Gastrocnemius medialis (tissue), 4 donors: Measurements from ENCODE around the gene RYR1. TPM values are rescaled to one million over a fixed set of nuclear protein-coding genes. Genes with fewer than 3 reads are reported as not detected.

Source experiments
- ATAC-seq, 2 donors: fragments of 150-250 bp; one replicate each; pipeline ENCODE4 v1.9.1; 2016
- DNase-seq, 2 donors: peaks; one replicate each; pipeline ENCODE4 v3.0.0-alpha.2; 2019
- H3K27ac ChIP-seq, 4 donors: fragments of 200-600 bp; sonication (generic); 1 replicate in 1 of 4; 2 replicates in 3 of 4; pipeline ENCODE4 v1.5.1; 2016 to 2018; ENCODE audit warnings: mild to moderate bottlenecking in 2 of 4, moderate library complexity in 1 of 4
- H3K27me3 ChIP-seq, 3 donors: fragments of 200-600 bp; sonication (generic) in 2 of 3; 1 replicate in 1 of 3; 2 replicates in 2 of 3; pipeline versions ENCODE4 v1.5.1 to v1.6.0; 2016 to 2019; ENCODE audit warnings: mild to moderate bottlenecking in 1 of 3, moderate library complexity in 1 of 3
- H3K36me3 ChIP-seq, 2 donors: fragments of 200-600 bp; sonication (generic) in 1 of 2; one replicate each; pipeline ENCODE4 v1.5.1; 2017 to 2018
- H3K4me1 ChIP-seq, 2 donors: fragments of 200-600 bp; sonication (generic) in 1 of 2; one replicate each; pipeline ENCODE4 v1.5.1; 2016 to 2017; ENCODE audit warnings: mild to moderate bottlenecking in 2 of 2
- H3K4me3 ChIP-seq, 4 donors: fragments of 200-600 bp; sonication (generic) in 3 of 4; 1 replicate in 1 of 4; 2 replicates in 3 of 4; pipeline ENCODE4 v1.5.1; 2016 to 2019; ENCODE audit warnings: mild to moderate bottlenecking in 2 of 4
- H3K9me3 ChIP-seq, 3 donors: fragments of 200-600 bp; sonication (generic) in 2 of 3; 1 replicate in 1 of 3; 2 replicates in 2 of 3; pipeline ENCODE4 v1.5.1; 2016 to 2019
- POLR2A ChIP-seq, 2 donors: fragments of 450-650 bp; IDR thresholded peaks; one replicate each; pipeline ENCODE4 v1.6.1; 2017; ENCODE audit warnings: antibody characterized with exemption in 2 of 2, mild to moderate bottlenecking in 2 of 2, moderate library complexity in 2 of 2
- in situ Hi-C, 4 donors: fragments of 200-750 bp; cut with MboI; loops; one replicate each; pipeline versions ENCODE4 v1.15.0 to v1.8.0; 2017; ENCODE audit warnings: low sequenced_read_pairs in 4 of 4
- intact Hi-C: fragments of 100-400 bp; cut with DNase I; formaldehyde crosslinking; loops from one replicate; pipeline ENCODE4 v1.15.1; 2023; ENCODE audit warnings: low total_unique reads
- total RNA-seq, 4 donors: library from RNA; depleted of rRNA; stranded (reverse); fragments of >200 nt; gene quantifications; one replicate each; pipeline versions ENCODE4 v1.1.0 to v1.2.3, GENCODE V29; 2016
- TF ChIP-seq, protein P1 (sequence below), 5 experiments: fragments of 450-650 bp in 3 of 5; fragments of 200-600 bp in 2 of 5; sonication (generic) in 2 of 5; IDR thresholded peaks in 4 of 5; conservative IDR thresholded peaks in 1 of 5; 1 replicate in 4 of 5; 2 replicates in 1 of 5; pipeline ENCODE4 v1.5.1; 2016 to 2019; ENCODE audit warnings: antibody characterized with exemption in 5 of 5, mild to moderate bottlenecking in 3 of 5, moderate library complexity in 3 of 5

The RYR1 gene
- total RNA-seq, 4 donors from 2014 or later: 607 to 831 (median 724) TPM

DNA sequence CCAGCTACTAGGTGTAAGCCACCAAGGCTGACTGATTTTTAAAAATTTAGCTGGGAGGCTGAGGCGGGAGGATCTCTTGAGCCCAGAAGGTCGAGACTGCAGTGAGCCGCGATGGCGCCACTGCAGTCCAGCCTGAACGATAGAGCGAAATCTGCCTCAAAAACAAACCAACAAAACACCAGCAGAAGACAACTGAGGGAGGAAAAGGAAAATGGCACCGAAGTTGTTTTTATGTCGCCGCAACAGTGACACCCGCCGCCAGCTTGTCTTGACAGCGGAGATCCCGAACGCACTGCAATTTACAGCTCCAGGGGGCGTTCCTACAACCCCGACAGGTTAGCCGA, 30.9 kb upstream of the RYR1 start:
- TF ChIP-seq, protein P1, sequence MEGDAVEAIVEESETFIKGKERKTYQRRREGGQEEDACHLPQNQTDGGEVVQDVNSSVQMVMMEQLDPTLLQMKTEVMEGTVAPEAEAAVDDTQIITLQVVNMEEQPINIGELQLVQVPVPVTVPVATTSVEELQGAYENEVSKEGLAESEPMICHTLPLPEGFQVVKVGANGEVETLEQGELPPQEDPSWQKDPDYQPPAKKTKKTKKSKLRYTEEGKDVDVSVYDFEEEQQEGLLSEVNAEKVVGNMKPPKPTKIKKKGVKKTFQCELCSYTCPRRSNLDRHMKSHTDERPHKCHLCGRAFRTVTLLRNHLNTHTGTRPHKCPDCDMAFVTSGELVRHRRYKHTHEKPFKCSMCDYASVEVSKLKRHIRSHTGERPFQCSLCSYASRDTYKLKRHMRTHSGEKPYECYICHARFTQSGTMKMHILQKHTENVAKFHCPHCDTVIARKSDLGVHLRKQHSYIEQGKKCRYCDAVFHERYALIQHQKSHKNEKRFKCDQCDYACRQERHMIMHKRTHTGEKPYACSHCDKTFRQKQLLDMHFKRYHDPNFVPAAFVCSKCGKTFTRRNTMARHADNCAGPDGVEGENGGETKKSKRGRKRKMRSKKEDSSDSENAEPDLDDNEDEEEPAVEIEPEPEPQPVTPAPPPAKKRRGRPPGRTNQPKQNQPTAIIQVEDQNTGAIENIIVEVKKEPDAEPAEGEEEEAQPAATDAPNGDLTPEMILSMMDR (IDR thresholded peaks at IDR 0.05 in 4 of 5, conservative IDR thresholded peaks at IDR 0.05 in 1 of 5): no peak
- TF ChIP-seq POLR2A (IDR thresholded peaks at IDR 0.05): peak in 1 of 2 donors; percentile 26
- H3K27ac ChIP-seq: peak overlapping the region in 1 of 4 donors; percentile 46
- peaks cover 17 to 22% (median 18%) of the 10 kb centered on the region in 3 donors for H3K27me3 ChIP-seq
- no peaks in the 10 kb centered on the region for H3K9me3 ChIP-seq
- no peaks in the 10 kb centered on the region for H3K36me3 ChIP-seq
- H3K4me1 ChIP-seq: peaks cover 0 to 9% of the 10 kb centered on the region in 2 donors
- intact Hi-C loops (loop anchor here (5.0 to 10.0 kb wide), 3 partner anchors 52 to 530 kb away; partner anchors contain the start of genes EIF3K, MAP4K1, MRPS12 and SARS2), in situ Hi-C loops (loop anchor here in 3 of 4 donors (10.0 kb wide), 2 partner anchors 232 to 522 kb away; no protein-coding TSS in a partner anchor)
- H3K4me3 ChIP-seq: peak overlapping the region; percentile 68 to 94 (median 72)
- no peak for DNase-seq
- no peak for ATAC-seq

DNA sequence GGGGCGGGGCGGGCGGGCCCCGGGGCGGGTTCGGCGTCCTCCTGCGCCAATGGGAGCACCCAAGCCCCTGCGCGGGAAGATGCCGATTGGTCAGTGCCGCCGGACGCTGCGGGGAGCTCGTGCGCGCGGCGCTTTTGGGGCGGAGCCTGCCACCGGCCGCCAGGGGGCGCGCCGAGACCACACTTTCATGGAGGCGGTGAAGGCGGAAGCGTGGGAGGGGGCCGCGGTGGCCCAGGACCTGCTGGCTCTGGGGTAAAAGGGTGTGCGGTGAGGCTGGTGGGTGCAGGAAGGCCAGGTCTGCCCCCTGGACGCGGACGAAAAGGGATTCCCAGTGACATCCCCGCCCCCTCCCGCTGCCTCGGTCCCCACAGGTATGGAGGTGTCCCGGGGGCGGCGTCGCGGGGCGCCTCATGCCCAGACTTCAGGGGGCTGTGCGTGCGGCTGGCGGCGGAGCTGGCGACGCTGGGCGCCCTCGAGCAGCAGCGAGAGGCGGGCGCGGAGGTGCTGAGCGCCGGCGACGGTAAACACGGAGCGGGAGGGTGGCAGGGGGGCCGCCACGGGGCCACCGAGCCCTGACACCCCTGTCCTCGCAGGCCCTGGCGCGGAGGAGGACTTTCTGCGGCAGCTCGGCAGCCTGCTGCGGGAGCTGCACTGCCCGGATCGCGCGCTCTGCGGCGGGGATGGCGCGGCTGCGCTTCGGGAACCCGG, 30.4 kb upstream of the RYR1 start, which contains the start of gene FAM98C:
Gene FAM98C, plus strand, starts transcription at position 127 of the 708 bp plus-strand sequence. Its CDS starts 61 bp downstream, at position 188.
- Histone ChIP-seq H3K27me3 (peaks cover 12 to 19% (median 14%) of the 10 kb centered on the region in 3 donors), H3K9me3 (no peaks in the 10 kb centered on the region), H3K4me1 (peaks cover 0 to 9% of the 10 kb centered on the region in 2 donors), H3K4me3 (peak within 1 kb of the TSS; percentile 68 to 94 (median 72)), H3K36me3 (no peaks in the 10 kb centered on the region), H3K27ac (peak within 1 kb of the TSS; percentile 65 to 76 (median 70))
- ATAC-seq: peak; percentile 93 to 95
- in situ Hi-C loops (loop anchor here in 3 of 4 donors (10.0 kb wide), 2 partner anchors 232 to 522 kb away; no protein-coding TSS in a partner anchor), intact Hi-C loops (loop anchor here (1.0 to 10.0 kb wide), 4 partner anchors 52 to 529 kb away; partner anchors contain the start of genes EIF3K, MAP4K1, MRPS12 and SARS2)
- peak; percentile 1 to 11 for TF ChIP-seq POLR2A (IDR thresholded peaks at IDR 0.05)
- TF ChIP-seq, protein P1 (IDR thresholded peaks at IDR 0.05 in 4 of 5, conservative IDR thresholded peaks at IDR 0.05 in 1 of 5): peak; percentile 97 to 100 (median 99)
- peak; percentile 93 to 94 for DNase-seq

DNA sequence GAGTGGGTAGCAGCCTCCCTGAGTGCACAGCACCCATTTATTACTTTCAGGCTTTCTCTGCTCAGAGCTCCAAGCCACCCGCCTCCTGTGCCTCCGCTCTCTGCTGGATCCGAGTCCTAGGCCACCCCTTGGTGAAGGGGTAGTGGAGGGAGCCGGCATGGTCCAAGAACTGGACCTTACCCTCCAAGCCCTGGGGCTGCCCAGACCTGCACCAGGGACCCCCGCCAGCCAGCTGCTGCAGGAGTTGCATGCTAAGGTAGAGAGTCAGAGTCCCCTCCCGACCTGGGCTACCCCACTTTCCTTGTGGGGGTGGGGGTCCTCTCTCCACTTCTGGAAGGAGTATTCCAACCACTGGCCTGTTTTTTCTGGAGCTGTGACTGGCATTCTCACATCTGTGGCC, 28.6 kb upstream of the RYR1 start:
- ATAC-seq (no peak), DNase-seq (no peak)
- intact Hi-C loops: loop anchor here (5.0 to 10.0 kb wide), 3 partner anchors 50 to 527 kb away; partner anchors contain the start of genes EIF3K, MAP4K1, MRPS12 and SARS2
- no peaks in the 10 kb centered on the region for H3K9me3 ChIP-seq
- no peaks in the 10 kb centered on the region for H3K36me3 ChIP-seq
- no peak overlapping the region for H3K4me3 ChIP-seq
- H3K27me3 ChIP-seq: peaks cover 0 to 6% (median 0%) of the 10 kb centered on the region in 3 donors
- peaks cover 0 to 9% of the 10 kb centered on the region in 2 donors for H3K4me1 ChIP-seq
- in situ Hi-C loops: loop anchor here in 3 of 4 donors (10.0 kb wide), 2 partner anchors 230 to 520 kb away; no protein-coding TSS in a partner anchor
- TF ChIP-seq, protein P1 (IDR thresholded peaks at IDR 0.05 in 4 of 5, conservative IDR thresholded peaks at IDR 0.05 in 1 of 5): no peak
- no peak for TF ChIP-seq POLR2A (IDR thresholded peaks at IDR 0.05)
- H3K27ac ChIP-seq: no peak overlapping the region

DNA sequence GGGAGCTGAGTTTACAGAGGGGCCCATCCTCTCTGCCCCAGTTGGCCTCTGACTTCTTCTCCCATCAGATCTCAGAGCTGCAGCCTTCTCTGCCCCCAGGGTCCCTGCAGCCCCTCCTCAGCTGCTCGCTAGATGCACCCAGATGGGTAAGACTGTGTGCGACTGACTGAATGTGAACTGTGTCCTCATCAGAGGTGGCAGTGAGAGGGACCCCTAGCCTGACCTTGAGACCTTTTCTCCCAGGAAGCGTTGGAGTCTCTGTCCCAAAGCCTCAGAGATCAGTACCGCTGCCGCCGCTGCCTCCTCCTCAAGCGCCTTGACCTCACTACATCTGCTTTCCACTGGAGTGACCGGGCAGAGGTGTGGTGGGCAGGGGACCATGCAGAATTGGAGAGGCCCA, 28.2 kb upstream of the RYR1 start:
- TF ChIP-seq, protein P1 (IDR thresholded peaks at IDR 0.05 in 4 of 5, conservative IDR thresholded peaks at IDR 0.05 in 1 of 5): no peak
- no peak for TF ChIP-seq POLR2A (IDR thresholded peaks at IDR 0.05)
- Histone ChIP-seq H3K9me3 (no peaks in the 10 kb centered on the region), H3K27me3 (peaks cover 0 to 2% (median 0%) of the 10 kb centered on the region in 3 donors), H3K27ac (no peak overlapping the region), H3K4me3 (no peak overlapping the region), H3K36me3 (no peaks in the 10 kb centered on the region), H3K4me1 (peaks cover 0 to 9% of the 10 kb centered on the region in 2 donors)
- DNase-seq (no peak), ATAC-seq (no peak)
- intact Hi-C loops: loop anchor here (10.0 kb wide), 1 partner anchor 50 kb away; no protein-coding TSS in a partner anchor
- in situ Hi-C loops: loop anchor here in 3 of 4 donors (10.0 kb wide), 2 partner anchors 230 to 520 kb away; no protein-coding TSS in a partner anchor
